Measurements from ENCODE around the gene MXRA8.

DNA sequence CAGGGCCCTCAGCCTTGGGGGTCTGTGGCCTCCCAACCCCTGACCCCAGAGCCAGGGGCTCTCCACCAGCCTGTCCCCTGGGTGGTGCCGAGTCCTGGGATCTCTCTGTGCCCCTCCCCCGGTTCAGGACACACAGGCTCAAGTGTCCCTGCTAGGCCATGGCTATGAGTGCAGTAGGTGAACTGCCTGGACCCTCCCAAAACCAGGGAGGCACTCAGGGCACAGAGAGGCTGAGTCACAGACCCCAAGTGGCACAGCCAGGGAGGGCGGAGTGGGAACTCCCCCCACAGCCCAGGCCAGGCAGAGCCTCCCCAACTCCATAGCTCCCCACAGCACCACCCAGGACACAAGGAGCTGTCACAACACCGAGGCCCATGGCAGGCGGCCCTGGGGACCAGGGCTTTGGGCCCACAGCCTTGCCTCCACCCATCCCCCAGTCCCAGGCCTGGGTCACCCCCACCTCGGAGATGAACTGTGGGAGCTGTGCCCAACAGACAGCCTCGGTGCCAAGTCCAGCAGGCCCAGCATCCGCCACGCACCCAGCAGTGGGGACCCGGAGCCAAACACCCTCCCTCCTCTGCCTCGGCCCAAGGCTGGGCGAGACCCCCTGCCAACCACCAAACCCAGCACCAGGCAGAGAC is 12.4 kb downstream of the MXRA8 start:
- TF ChIP-seq, protein P1, sequence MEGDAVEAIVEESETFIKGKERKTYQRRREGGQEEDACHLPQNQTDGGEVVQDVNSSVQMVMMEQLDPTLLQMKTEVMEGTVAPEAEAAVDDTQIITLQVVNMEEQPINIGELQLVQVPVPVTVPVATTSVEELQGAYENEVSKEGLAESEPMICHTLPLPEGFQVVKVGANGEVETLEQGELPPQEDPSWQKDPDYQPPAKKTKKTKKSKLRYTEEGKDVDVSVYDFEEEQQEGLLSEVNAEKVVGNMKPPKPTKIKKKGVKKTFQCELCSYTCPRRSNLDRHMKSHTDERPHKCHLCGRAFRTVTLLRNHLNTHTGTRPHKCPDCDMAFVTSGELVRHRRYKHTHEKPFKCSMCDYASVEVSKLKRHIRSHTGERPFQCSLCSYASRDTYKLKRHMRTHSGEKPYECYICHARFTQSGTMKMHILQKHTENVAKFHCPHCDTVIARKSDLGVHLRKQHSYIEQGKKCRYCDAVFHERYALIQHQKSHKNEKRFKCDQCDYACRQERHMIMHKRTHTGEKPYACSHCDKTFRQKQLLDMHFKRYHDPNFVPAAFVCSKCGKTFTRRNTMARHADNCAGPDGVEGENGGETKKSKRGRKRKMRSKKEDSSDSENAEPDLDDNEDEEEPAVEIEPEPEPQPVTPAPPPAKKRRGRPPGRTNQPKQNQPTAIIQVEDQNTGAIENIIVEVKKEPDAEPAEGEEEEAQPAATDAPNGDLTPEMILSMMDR (IDR thresholded peaks at IDR 0.05) = no peak
- TF ChIP-seq POLR2A (IDR thresholded peaks at IDR 0.05) = no peak
